Nephron (organoid): ENCODE results near the gene ENTHD1.

Experiments used
- H3K27ac Mint-ChIP-seq, 3 experiments: 2 replicates each; pipeline ENCODE4 v1.8.0; 2020; ENCODE audit warnings: mixed read lengths in 3 of 3, mild to moderate bottlenecking in 2 of 3, moderate library complexity in 1 of 3
- H3K27me3 Mint-ChIP-seq: 2 replicates; pipeline ENCODE4 v1.8.0; 2021; ENCODE audit warnings: low read depth, mild to moderate bottlenecking, moderate library complexity, mixed read lengths
- H3K36me3 Mint-ChIP-seq: 2 replicates; pipeline ENCODE4 v1.8.0; 2020; ENCODE audit warnings: low read depth, mixed read lengths
- H3K4me1 Mint-ChIP-seq: 2 replicates; pipeline ENCODE4 v1.8.0; 2020; ENCODE audit warnings: mixed read lengths
- H3K4me3 Mint-ChIP-seq, 3 experiments: 2 replicates each; pipeline ENCODE4 v1.8.0; 2020; ENCODE audit warnings: mild to moderate bottlenecking in 3 of 3, mixed read lengths in 3 of 3, moderate library complexity in 2 of 3
- H3K9me3 Mint-ChIP-seq: 2 replicates; pipeline ENCODE4 v1.8.0; 2020; ENCODE audit warnings: mixed read lengths
- CTCF ChIP-seq, 3 experiments: fragments of 200-600 bp; sonication (generic); IDR thresholded peaks; one replicate each; pipeline ENCODE4 v1.5.0; 2021; ENCODE audit warnings: antibody characterized with exemption in 3 of 3; ENCODE audit not compliant: unreplicated experiment in 3 of 3

ENTHD1 gene

GRCh38 chr22:39699631-39700360 lies 193.8 kb downstream of the ENTHD1 start:
- no peaks in the 10 kb centered on the region for H3K9me3 Mint-ChIP-seq
- H3K36me3 Mint-ChIP-seq = no peaks in the 10 kb centered on the region
- no peak overlapping the region for H3K4me3 Mint-ChIP-seq
- no peak for TF ChIP-seq CTCF (IDR thresholded peaks at IDR 0.05; ENCODE audit: unreplicated experiment in 3 of 3)
- no peak overlapping the region for H3K27ac Mint-ChIP-seq
- peaks cover 48% of the 10 kb centered on the region for H3K4me1 Mint-ChIP-seq
- peaks cover 43% of the 10 kb centered on the region for H3K27me3 Mint-ChIP-seq

- H3K27me3 Mint-ChIP-seq = peaks cover 42% of the 10 kb centered on the region
- H3K36me3 Mint-ChIP-seq = no peaks in the 10 kb centered on the region
- no peak overlapping the region for H3K4me3 Mint-ChIP-seq
- H3K9me3 Mint-ChIP-seq = no peaks in the 10 kb centered on the region
- no peak overlapping the region for H3K27ac Mint-ChIP-seq
- no peak for TF ChIP-seq CTCF (IDR thresholded peaks at IDR 0.05; ENCODE audit: unreplicated experiment in 3 of 3)
- peaks cover 36% of the 10 kb centered on the region for H3K4me1 Mint-ChIP-seq
Measured at GRCh38 chr22:39697790-39698430, 195.7 kb downstream of the ENTHD1 start.

GRCh38 chr22:39693943-39694500 lies 199.5 kb downstream of the ENTHD1 start:
- H3K36me3 Mint-ChIP-seq = no peaks in the 10 kb centered on the region
- H3K27me3 Mint-ChIP-seq = peaks cover 39% of the 10 kb centered on the region
- no peaks in the 10 kb centered on the region for H3K9me3 Mint-ChIP-seq
- H3K27ac Mint-ChIP-seq = peak overlapping the region in 2 of 3 experiments; percentile 2 to 56
- no peak overlapping the region for H3K4me3 Mint-ChIP-seq
- no peak for TF ChIP-seq CTCF (IDR thresholded peaks at IDR 0.05; ENCODE audit: unreplicated experiment in 3 of 3)
- peaks cover 39% of the 10 kb centered on the region for H3K4me1 Mint-ChIP-seq
